Measurements from ENCODE around the gene ZFYVE21. TPM values are rescaled to one million over a fixed set of nuclear protein-coding genes. Genes with fewer than 3 reads are reported as not detected.
A peak's percentile ranks its signal among the peaks of the same experiment; 100 is the strongest.

Gene ZFYVE21
- total RNA-seq, 1 donor from 2014 or later: 61.3 TPM

DNA sequence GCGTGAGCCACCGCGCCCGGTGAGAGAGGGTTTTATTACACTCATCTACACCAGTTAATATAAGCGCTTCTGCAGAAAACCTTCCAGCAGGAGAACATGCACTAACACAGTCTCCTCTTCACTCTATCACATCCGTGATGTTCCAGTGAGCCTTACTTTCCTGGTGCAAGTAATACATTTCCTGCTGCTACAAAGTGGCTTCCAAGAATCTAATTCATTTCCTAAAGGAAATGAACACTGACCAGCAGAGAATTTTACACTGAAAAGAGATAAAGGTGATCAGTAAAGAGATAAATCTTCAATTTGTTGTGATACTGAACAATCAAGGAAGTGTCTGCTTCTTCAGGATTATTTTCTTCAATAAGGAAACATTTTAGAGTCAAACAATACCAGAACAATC, 39.5 kb downstream of the ZFYVE21 start:
- TF ChIP-seq, protein P1, sequence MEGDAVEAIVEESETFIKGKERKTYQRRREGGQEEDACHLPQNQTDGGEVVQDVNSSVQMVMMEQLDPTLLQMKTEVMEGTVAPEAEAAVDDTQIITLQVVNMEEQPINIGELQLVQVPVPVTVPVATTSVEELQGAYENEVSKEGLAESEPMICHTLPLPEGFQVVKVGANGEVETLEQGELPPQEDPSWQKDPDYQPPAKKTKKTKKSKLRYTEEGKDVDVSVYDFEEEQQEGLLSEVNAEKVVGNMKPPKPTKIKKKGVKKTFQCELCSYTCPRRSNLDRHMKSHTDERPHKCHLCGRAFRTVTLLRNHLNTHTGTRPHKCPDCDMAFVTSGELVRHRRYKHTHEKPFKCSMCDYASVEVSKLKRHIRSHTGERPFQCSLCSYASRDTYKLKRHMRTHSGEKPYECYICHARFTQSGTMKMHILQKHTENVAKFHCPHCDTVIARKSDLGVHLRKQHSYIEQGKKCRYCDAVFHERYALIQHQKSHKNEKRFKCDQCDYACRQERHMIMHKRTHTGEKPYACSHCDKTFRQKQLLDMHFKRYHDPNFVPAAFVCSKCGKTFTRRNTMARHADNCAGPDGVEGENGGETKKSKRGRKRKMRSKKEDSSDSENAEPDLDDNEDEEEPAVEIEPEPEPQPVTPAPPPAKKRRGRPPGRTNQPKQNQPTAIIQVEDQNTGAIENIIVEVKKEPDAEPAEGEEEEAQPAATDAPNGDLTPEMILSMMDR (IDR thresholded peaks at IDR 0.05): no peak
- intact Hi-C loops (cut with DNase I): no loop called here
- H3K4me3 ChIP-seq: no peak overlapping the region
- no peaks in the 10 kb centered on the region for H3K9me3 ChIP-seq
- peaks cover 28% of the 10 kb centered on the region for H3K36me3 ChIP-seq
- H3K4me1 ChIP-seq: no peaks in the 10 kb centered on the region
- no peaks in the 10 kb centered on the region for H3K27me3 ChIP-seq
- no peak for DNase-seq
- no peak for ATAC-seq
- no peak overlapping the region for H3K27ac ChIP-seq

DNA sequence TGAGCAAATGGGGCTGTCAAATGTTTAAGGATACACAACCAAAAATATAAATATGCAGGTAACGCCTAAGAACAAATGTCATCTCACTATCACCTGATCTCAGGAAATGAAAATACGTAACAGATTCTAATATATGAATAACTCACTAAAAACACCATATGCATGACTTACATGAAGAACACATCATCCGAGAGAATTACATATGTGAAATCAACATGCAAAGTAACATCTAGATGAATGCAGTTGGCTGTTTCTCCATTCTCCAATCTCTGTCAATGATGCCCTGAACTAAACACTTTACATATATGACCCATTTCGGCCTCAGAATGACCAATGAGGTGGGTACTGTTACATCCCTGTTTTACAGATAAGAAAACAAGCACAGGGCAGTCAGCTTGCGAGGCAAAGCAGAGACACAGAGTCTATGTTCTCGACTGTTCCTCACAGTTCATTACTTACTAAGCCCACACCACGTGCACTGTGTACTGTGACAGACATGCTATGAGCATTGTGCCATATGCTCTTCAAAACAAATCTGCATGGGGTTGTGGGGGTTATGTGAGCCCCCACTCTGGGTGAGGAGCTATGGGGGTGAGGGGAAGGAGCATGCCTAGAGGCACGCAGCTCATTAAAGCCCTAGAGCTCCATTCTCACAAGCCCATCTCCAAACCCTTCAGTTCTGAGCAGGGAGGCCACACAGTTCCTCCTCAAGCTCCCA, 42.6 kb downstream of the ZFYVE21 start:
- Histone ChIP-seq H3K27ac (no peak overlapping the region), H3K36me3 (peaks cover 3% of the 10 kb centered on the region), H3K9me3 (no peaks in the 10 kb centered on the region), H3K27me3 (no peaks in the 10 kb centered on the region), H3K4me1 (no peaks in the 10 kb centered on the region), H3K4me3 (no peak overlapping the region)
- intact Hi-C loops (cut with DNase I): no loop called here
- ATAC-seq (no peak), DNase-seq (no peak)
- TF ChIP-seq, protein P1 (IDR thresholded peaks at IDR 0.05): no peak

DNA sequence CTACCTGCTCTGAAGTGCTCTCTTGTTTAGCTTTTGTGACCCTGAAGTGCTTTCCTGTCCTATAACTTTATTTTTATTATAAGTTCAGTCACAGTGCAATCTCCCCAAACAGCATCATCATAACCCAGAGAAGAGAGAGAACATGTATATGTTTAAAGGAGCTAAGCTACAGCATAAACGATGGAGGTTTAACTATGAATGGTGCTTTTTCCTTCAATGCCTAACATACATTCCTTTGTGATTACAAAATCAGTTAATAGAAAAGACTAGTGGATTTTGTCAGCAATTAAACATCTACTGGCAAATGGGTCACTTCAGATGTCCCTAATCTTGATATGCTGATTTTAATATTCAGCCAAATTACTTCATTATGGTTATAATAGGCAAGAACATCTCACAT, 46.4 kb downstream of the ZFYVE21 start:
- peaks cover 8% of the 10 kb centered on the region for H3K36me3 ChIP-seq
- H3K9me3 ChIP-seq: no peaks in the 10 kb centered on the region
- no peak for DNase-seq
- no peak overlapping the region for H3K4me3 ChIP-seq
- TF ChIP-seq, protein P1 (IDR thresholded peaks at IDR 0.05): no peak
- no peaks in the 10 kb centered on the region for H3K4me1 ChIP-seq
- no peak for ATAC-seq
- H3K27ac ChIP-seq: no peak overlapping the region
- intact Hi-C loops (cut with DNase I): no loop called here
- no peaks in the 10 kb centered on the region for H3K27me3 ChIP-seq

DNA sequence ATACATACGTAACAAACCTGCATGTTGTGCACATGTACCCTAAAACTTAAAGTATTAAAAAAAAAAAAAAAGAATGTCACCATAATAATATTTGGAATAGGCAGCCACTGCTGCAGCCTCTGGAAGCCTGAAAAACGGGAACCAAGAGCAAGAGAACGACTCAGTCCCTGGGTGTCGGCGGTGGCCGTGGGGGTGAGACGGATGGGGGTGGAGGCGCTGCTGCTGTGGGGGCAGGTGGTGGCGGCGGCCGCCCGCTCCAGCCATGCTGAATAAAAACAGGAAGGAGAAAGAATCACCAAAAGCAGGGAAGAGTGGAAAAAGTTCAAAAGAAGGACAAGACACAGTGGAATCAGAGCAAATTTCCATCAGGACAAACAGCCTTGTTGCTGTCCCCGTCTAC, 46.9 kb downstream of the ZFYVE21 start:
- intact Hi-C loops (cut with DNase I): no loop called here
- TF ChIP-seq, protein P1 (IDR thresholded peaks at IDR 0.05): no peak
- peaks cover 8% of the 10 kb centered on the region for H3K36me3 ChIP-seq
- DNase-seq (no peak), ATAC-seq (peak; percentile 67)
- no peaks in the 10 kb centered on the region for H3K27me3 ChIP-seq
- no peaks in the 10 kb centered on the region for H3K9me3 ChIP-seq
- H3K4me3 ChIP-seq: no peak overlapping the region
- no peak overlapping the region for H3K27ac ChIP-seq
- no peaks in the 10 kb centered on the region for H3K4me1 ChIP-seq

DNA sequence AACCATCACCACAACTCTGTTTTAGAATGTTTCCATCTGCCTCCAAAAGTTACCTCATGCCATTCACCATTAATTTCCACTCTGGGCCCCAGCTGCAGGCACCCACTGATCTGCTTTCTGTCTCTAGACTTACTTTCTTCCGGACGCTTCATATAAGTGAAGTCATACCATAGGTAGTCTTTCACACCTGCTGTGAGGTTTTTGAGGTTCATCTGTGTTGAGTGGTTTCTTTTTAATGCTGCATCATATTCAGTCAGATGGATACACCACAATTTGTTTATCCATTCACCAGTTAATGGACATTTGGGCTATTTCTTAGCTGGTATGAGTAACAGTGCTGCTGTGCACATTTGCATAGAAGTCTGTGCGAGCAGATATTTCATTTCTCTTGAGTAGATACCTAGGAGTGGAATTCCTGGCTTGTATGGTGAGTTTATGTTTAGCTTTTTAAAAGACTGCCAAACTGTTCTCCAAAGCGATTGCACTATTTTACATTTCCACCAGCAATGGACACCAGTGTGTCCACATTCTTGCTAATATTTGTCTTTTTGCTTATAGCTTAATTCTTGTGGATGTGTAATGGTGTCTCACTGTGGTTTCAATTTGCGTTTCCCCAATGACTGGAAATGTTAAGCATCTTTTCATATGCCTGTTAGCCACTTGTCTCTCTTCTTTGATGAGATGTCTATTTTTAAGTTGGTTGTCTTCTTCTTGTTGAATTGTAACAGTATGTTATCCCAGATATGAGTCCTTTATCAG, 48.3 kb downstream of the ZFYVE21 start:
- Histone ChIP-seq H3K4me1 (no peaks in the 10 kb centered on the region), H3K27me3 (no peaks in the 10 kb centered on the region), H3K36me3 (peaks cover 8% of the 10 kb centered on the region), H3K27ac (no peak overlapping the region), H3K9me3 (no peaks in the 10 kb centered on the region), H3K4me3 (no peak overlapping the region)
- intact Hi-C loops (cut with DNase I): no loop called here
- DNase-seq (no peak), ATAC-seq (no peak)
- TF ChIP-seq, protein P1 (IDR thresholded peaks at IDR 0.05): no peak

Data from upper lobe of right lung (tissue), 1 donor.